Measurements from ENCODE around the gene B4GALT2. TPM values are rescaled to one million over a fixed set of nuclear protein-coding genes. Genes with fewer than 3 reads are reported as not detected.

B4GALT2 gene
- total and polyA plus RNA-seq, 2 of the 4 experiments (the other 2 are of a cell fraction) = 52.3 to 60.8 TPM

- H2BK20ac ChIP-seq (ENCODE audit: low read depth, low read length) = no peak overlapping the region
- peaks cover 10% of the 10 kb centered on the region for H3K4me1 ChIP-seq (ENCODE audit: control insufficient read depth, insufficient read depth, low read length)
- ChIA-PET POLR2A (ENCODE audit: unreplicated experiment) (no interaction called here), CTCF (interaction anchor here (1.0 kb wide), 1 partner anchor 16 kb away, joined by 4 read pairs; no protein-coding TSS in a partner anchor)
- H2AK9ac ChIP-seq (replicated peaks; ENCODE audit: low read depth, low read length, poor library complexity) = no peak overlapping the region
- H2BK5ac ChIP-seq (ENCODE audit: low read depth, low read length, poor library complexity, severe bottlenecking) = no peak overlapping the region
- no peak overlapping the region for H3K4ac ChIP-seq (ENCODE audit: low read depth, low read length)
- ATAC-seq (ENCODE audit: low read depth) (no peak), DNase-seq (peak; percentile 35)
- H2AFZ ChIP-seq (replicated peaks; ENCODE audit: low read length, poor library complexity) = no peak overlapping the region
- 100% methylated on average over 2 of the region's 4 CpGs; no CpG with 5 or more reads in 1 of the 2 experiments for WGBS, 2 experiments (ENCODE audit: extremely low coverage in 2 of 2, insufficient read length in 1 of 2)
- H3K14ac ChIP-seq (replicated peaks; ENCODE audit: low read depth, low read length) = no peak overlapping the region
- H3K4me3 ChIP-seq (ENCODE audit: insufficient read depth, low read depth, low read length) = no peak overlapping the region
- H2BK15ac ChIP-seq (ENCODE audit: low read depth, low read length) = no peak overlapping the region
- H3K23ac ChIP-seq (ENCODE audit: low read depth, low read length) = no peak overlapping the region
- in situ Hi-C loops (cut with MboI; ENCODE audit: low sequenced_read_pairs) = loop anchor here (25.0 kb wide), 1 partner anchor 414 kb away; the partner anchor contains the start of gene PTPRF
- H3K27ac ChIP-seq (ENCODE audit: insufficient read depth, low read length) = no peak overlapping the region
- no peak overlapping the region for H3K56ac ChIP-seq (ENCODE audit: extremely low read depth, insufficient read depth, low read length)
- H3K27me3 ChIP-seq (ENCODE audit: control insufficient read depth, insufficient read depth, low read length) = no peaks in the 10 kb centered on the region
- no peak overlapping the region for H3K9ac ChIP-seq (ENCODE audit: low read depth, low read length)
- H2AK5ac ChIP-seq (ENCODE audit: low read depth, low read length) = no peak overlapping the region
- peaks cover 21% of the 10 kb centered on the region for H4K20me1 ChIP-seq (ENCODE audit: insufficient read depth, low read length)
- no TSS peak for BruUV-seq (replicated peaks)
- H3K36me3 ChIP-seq (ENCODE audit: control insufficient read depth, insufficient read depth, low read length) = peaks cover 6% of the 10 kb centered on the region
- no peak overlapping the region for H3K4me2 ChIP-seq (ENCODE audit: low read depth, low read length)
- no peak overlapping the region for H2BK120ac ChIP-seq (ENCODE audit: low read depth, low read length)
- no peak overlapping the region for H4K8ac ChIP-seq (ENCODE audit: low read depth in 2 of 2, low read length in 2 of 2)
- H4K91ac ChIP-seq (ENCODE audit: insufficient read depth, low read depth, low read length) = no peak overlapping the region
- intact Hi-C loops (cut with micrococcal nuclease) = no loop called here
- TF ChIP-seq MXI1 (IDR thresholded peaks at IDR 0.05; ENCODE audit: borderline replicate concordance, low read depth, low read length) (no peak), SMC3 (IDR thresholded peaks at IDR 0.05; ENCODE audit: low read depth, low read length) (no peak)
- H4K5ac ChIP-seq (ENCODE audit: low read depth, low read length) = no peak overlapping the region
- H3K18ac ChIP-seq (ENCODE audit: low read depth, low read length) = no peak overlapping the region
- dilution Hi-C loops (cut with HindIII; ENCODE audit: low sequenced_read_pairs, unreplicated experiment) = no loop called here
- peaks cover 29 to 54% of the 10 kb centered on the region in 2 experiments for H3K79me1 ChIP-seq (ENCODE audit: low read depth in 1 of 2, low read length in 2 of 2)
- H3K9me1 ChIP-seq (ENCODE audit: insufficient read depth, low read length) = peaks cover 8% of the 10 kb centered on the region; the same call in 1 of the 2 replicates
- no peaks in the 10 kb centered on the region for H3K9me3 ChIP-seq (ENCODE audit: control insufficient read depth, insufficient read depth, low read length)
These were observed 27.7 kb upstream of the B4GALT2 start for GRCh38 chr1:43951021-43951985.

Measured in IMR-90 (cell line).